Left renal pelvis (tissue), 4 donors: ENCODE data around the gene TMEM139. TPM values are rescaled to one million over a fixed set of nuclear protein-coding genes. Genes with fewer than 3 reads are reported as not detected.

Experiments
- DNase-seq, 4 donors: peaks; one replicate each; pipeline ENCODE4 v3.0.0-alpha.2; 2013; ENCODE audit warnings: low read depth in 4 of 4, low spot score in 3 of 4
- polyA plus RNA-seq, 4 donors: library from polyadenylated mRNA; unstranded; fragments of 120-200 nt; gene quantifications; one replicate each; pipeline ENCODE4 v1.2.1, GENCODE V29; 2013; ENCODE audit not compliant: insufficient read length in 4 of 4

Gene TMEM139
- polyA plus RNA-seq, 4 donors: 2.7 to 72.7 (median 52.7) TPM

DNA sequence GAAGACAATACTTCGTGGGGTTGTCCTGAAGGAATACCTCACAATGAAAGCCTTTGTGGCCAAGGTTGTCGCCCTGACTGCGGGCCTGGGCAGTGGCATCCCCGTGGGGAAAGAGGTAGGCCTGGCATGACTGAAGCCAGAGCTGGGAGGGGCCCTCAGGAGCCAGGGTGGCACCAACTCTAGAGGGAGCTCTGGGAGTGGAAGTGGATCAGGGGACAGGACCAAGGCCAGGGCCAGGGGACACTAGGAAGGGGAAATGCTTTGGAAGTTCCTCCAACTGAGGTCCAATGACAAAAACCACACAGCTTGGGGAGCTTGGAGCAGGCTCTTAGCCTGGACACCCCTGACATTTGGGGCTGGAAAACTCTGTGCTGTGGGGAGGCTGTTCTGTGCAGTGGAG is 37.0 kb downstream of the TMEM139 start:
- DNase-seq: no peak

DNA sequence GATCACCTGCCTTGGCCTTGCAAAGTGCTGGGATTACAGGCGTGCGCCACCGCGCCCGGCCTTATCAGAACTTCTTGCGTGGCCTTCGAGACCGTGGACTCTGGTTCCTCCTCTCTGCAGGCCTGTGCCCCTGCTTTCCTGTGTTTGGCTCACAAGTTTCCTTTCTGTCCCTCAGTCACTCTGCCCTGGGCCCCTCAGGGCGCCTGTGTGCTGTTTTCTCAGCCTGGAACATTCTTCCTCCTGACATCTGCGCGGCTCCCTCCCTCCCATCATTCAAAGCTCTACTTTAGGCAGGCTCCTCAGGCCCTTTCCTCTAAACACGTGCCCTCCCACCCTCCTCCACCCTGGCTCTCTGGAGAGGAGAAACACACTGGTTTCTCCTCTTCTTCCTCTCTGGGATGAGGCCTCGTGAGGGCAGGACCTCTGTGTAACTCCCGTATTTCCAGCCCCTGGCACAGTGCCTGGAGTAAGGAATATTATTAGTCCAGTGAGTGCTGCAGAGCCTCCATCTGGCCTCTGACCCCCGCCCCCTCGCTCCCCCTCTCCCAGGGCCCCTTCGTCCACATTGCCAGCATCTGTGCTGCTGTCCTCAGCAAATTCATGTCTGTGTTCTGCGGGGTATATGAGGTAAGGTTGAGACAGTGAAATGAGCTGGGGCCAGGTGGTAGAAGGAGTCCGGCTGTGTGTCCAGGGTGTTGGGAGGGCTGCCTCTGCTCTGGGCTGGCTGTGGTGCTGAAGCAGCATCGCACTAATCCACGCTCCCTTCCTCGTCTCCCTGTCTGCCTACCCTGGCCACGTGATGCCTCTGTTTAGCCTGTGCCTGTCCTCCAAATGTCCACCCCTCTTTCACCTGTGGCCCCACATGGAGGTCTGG is 38.2 kb downstream of the TMEM139 start:
- DNase-seq: no peak

GRCh38 chr7:143323653-143324052 is 38.9 kb downstream of the TMEM139 start:
- DNase-seq: no peak

DNA sequence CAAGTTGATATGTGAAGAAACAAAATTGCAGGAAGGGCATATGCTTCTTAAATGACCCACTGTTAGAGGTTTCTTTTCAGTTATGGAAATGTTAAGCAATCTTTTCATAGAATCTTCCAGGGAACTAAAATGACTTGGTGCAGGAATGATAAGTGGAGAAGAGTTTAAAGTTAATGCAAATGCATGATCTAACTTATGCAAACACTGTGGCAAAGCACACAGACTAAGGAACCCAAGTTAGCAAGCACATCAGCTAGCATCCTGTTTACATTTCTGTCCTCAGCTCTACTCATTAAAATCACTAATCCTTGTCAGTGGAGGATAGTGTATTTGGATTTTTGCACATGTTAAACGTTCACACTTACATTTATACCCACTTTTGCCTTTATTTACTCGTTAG is 40.5 kb downstream of the TMEM139 start:
- no peak for DNase-seq

DNA sequence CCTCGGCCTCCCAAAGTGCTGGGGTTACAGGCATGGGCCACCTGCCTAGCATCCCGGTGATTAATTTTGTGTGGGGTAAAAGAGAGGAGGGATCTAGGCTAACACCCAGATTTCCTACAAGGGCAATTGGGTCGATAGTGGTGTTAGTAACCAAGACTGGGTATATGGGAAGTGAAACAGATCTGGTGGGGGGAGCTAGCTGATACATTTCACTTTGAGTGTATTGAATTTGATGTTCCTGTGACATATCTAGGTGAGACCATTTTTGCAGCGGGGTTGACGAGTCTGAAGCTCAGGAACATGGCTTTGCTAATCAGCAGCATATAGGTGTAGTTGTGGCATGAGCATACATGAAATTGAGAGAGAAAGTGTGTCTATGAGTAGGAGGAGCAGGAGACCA is 43.1 kb downstream of the TMEM139 start:
- DNase-seq: no peak

DNA sequence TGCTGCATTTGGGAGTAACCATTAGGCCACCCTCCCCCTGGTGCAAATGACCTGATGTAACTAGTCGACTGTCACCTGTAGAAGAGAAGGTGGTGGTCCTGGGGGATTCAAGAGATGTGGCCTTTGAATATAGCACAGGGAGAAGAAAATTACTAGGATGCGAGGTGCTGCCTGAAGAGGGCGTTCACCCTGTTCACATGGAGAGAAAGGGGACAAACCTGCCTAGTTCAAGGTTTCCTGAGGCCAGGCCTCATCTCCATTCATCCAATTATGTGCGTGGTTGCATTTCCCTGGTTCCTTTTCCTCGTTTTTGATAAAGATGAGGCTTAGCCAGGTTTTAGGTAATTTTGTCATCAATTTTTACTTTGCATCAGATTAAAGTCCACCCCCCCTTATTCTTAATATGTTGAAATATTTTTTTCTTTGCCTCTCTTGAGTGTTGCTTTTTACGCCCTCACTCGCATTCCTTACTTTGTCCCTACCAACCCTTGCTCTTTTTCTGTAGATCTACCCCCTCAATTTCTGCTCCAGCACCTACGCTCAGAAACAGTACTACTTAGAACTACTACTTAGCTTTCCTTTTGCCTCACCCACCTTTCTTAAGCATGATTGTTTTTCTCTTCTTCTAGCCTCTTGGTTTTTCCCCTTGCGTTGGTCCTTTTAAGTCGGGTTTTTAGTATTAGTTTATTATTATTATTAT is 44.9 kb downstream of the TMEM139 start:
- no peak for DNase-seq

- DNase-seq: no peak
These were observed 46.5 kb downstream of the TMEM139 start for GRCh38 chr7:143331179-143331801.

- no peak for DNase-seq
These were observed 49.5 kb downstream of the TMEM139 start for GRCh38 chr7:143334244-143334643.

DNA sequence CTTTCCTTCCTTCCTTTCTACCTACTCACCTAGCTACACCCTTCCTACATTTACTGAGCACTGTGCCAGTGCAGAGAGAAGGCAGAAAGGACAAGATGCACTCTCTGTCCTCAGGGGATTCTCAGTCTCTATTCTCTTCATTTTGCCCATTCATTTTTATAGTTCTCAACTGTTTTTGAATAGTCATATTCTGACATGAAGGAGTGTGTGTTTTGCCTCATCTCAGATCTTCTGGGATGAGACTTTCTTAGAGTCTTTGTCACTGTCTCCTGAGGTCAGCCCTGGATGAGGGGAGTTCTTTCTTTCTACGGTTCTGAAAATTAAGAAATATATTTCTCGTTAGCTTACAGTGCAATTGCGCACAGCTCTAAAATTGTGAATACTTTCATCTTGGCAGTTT is 52.5 kb downstream of the TMEM139 start:
- DNase-seq: no peak

Other genes starting within 250 kb of the TMEM139 start
- not detected for gene OR6V1, start 232.6 kb upstream of the TMEM139 start, polyA plus RNA-seq
- gene PIP, start 152.9 kb upstream of the TMEM139 start, polyA plus RNA-seq: not detected
- gene TAS2R39, start 101.5 kb upstream of the TMEM139 start, polyA plus RNA-seq: not detected
- gene TAS2R40, start 62.9 kb upstream of the TMEM139 start, polyA plus RNA-seq: not detected
- gene GSTK1, start 21.5 kb upstream of the TMEM139 start, polyA plus RNA-seq: 100 to 1,000 TPM in 3 of 4 donors, 10 to 100 TPM in 1; 86.8 to 227 (median 188) TPM
- gene CASP2, start 3.4 kb downstream of the TMEM139 start, polyA plus RNA-seq: 10 to 100 TPM; 38.5 to 60.1 (median 56.2) TPM
- under 1 TPM; 0.10 to 0.24 (median 0.12) TPM for gene CLCN1, start 31.2 kb downstream of the TMEM139 start, polyA plus RNA-seq
- gene FAM131B, start 77.8 kb downstream of the TMEM139 start, polyA plus RNA-seq: 1 to 10 TPM; 2.3 to 4.9 (median 2.7) TPM
- 100 to 1,000 TPM in 2 of 4 donors, 10 to 100 TPM in 2; 80.4 to 137 (median 93.0) TPM for gene ZYX, start 96.4 kb downstream of the TMEM139 start, polyA plus RNA-seq
- 10 to 100 TPM in 3 of 4 donors, 1 to 10 TPM in 1; 4.1 to 23.5 (median 18.4) TPM for gene EPHA1, start 123.9 kb downstream of the TMEM139 start, polyA plus RNA-seq
- not detected for gene TAS2R60, start 158.5 kb downstream of the TMEM139 start, polyA plus RNA-seq
- gene TAS2R41, start 192.9 kb downstream of the TMEM139 start, polyA plus RNA-seq: not detected